Right lobe of liver (tissue), 6 donors: ENCODE measurements around the gene SEC14L2. TPM values are rescaled to one million over a fixed set of nuclear protein-coding genes. Genes with fewer than 3 reads are reported as not detected.
A peak's percentile ranks its signal among the peaks of the same experiment; 100 is the strongest.

ENCODE experiments used
- ATAC-seq, 4 donors: fragments of 200-7000 bp; cut with Tn5 transposase; one replicate each; pipeline ENCODE4 v1.9.1; 2020; ENCODE audit warnings: mild to moderate bottlenecking in 4 of 4, moderate library complexity in 4 of 4
- DNase-seq, 3 donors: peaks; one replicate each; pipeline ENCODE4 v3.0.0-alpha.2; 2020
- H3K27ac ChIP-seq, 3 donors: fragments of 200-600 bp; one replicate each; pipeline ENCODE4 v1.8.0; 2022
- H3K27me3 ChIP-seq, 2 donors: fragments of 200-600 bp; one replicate each; pipeline ENCODE4 v1.8.0; 2022
- H3K36me3 ChIP-seq, 4 donors: fragments of 200-600 bp; sonication (generic) in 1 of 4; one replicate each; pipeline versions ENCODE4 v1.5.1 to v1.8.0; 2017 to 2022; ENCODE audit warnings: control low read depth in 1 of 4
- H3K4me1 ChIP-seq, 4 donors: fragments of 200-600 bp; sonication (generic) in 1 of 4; one replicate each; pipeline versions ENCODE4 v1.5.1 to v1.8.0; 2017 to 2022; ENCODE audit warnings: control low read depth in 1 of 4
- H3K4me3 ChIP-seq, 3 donors: fragments of 200-600 bp; one replicate each; pipeline ENCODE4 v1.8.0; 2022
- H3K9me3 ChIP-seq, 4 donors: fragments of 200-600 bp; sonication (generic) in 1 of 4; one replicate each; pipeline versions ENCODE4 v1.5.1 to v1.8.0; 2017 to 2022; ENCODE audit warnings: control low read depth in 1 of 4
- CTCF ChIP-seq, 4 donors: fragments of 200-600 bp in 3 of 4; fragments of 450-650 bp in 1 of 4; IDR thresholded peaks; one replicate each; pipeline versions ENCODE4 v1.5.1 to v1.8.0; 2016 to 2022; ENCODE audit warnings: antibody characterized with exemption in 4 of 4, mild to moderate bottlenecking in 2 of 4
- POLR2A ChIP-seq: fragments of 450-650 bp; IDR thresholded peaks from one replicate; pipeline ENCODE4 v1.6.1; 2017; ENCODE audit warnings: antibody characterized with exemption, mild to moderate bottlenecking
- WGBS: methylation state at CpG from one replicate; pipeline ENCODE4 v1.1.6; 2018; ENCODE audit warnings: low coverage, low lambda C conversion rate; ENCODE audit not compliant: insufficient coverage; ENCODE audit errors: missing lambda C conversion rate; 5-methylcytosine and 5-hydroxymethylcytosine counted together
- intact Hi-C, 2 donors: fragments of 100-400 bp; cut with DNase I; formaldehyde crosslinking; loops; one replicate each; pipeline versions ENCODE4 v1.11.2 to v1.14.1; 2022
- small RNA-seq, 2 experiments: library from RNA; depleted of rRNA; stranded (forward); fragments of <200 nt; gene quantifications; one replicate each; pipeline ENCODE3, GENCODE V24; 2016
- total RNA-seq, 6 experiments: library from RNA; depleted of rRNA in 2 of 6; stranded (reverse); fragments of >200 nt in 2 of 6; fragmentation: NEBNext Ultra II Directional in 3 of 6; extraction: Animal tissue kit (Norgen Biotek cat#: 25700) in 3 of 6; gene quantifications; one replicate each; pipeline versions ENCODE4 v1.1.0 to v1.2.4, GENCODE V29; 2016 to 2023
- donor health status: DM: no; HTN: yes; CAD: no.
- donor health status: DM: no; HTN: no; CAD: no.
- donor health status: DM: no; HTN: no; CAD: no.
- donor health status: DM: no; HTN: yes; CAD: no.
- donor health status: DM: no; HTN: yes; CAD: no.

The SEC14L2 gene
- total RNA-seq, 6 experiments from 2014 or later: 42.7 to 240 (median 101) TPM

DNA sequence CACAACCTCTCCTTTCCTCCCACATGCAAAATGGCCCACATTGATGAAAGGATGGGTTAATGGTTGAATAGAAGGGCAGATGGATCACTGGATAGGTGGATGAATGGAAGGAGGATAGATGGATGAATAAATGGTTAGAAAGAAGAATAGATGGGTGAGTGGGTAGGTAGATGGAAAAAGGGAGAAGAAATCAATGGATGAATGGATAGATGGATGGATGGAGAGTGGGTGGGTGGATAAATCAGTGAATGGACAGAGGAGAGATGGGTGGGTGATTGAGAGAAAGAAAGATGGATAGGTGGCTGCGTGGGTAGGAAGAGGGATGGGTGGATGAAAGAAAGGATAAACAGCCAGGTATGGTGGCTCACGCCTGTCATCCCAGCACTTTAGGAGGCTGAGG lies 73.8 kb downstream of the SEC14L2 start:
- peaks cover 0 to 14% (median 6%) of the 10 kb centered on the region in 4 donors for H3K4me1 ChIP-seq
- no peak overlapping the region for H3K4me3 ChIP-seq
- intact Hi-C loops: loop anchor here in 1 of 2 donors (10.0 kb wide), 1 partner anchor 76 kb away; the partner anchor contains the start of gene SEC14L2
- H3K36me3 ChIP-seq: no peaks in the 10 kb centered on the region
- no peaks in the 10 kb centered on the region for H3K9me3 ChIP-seq
- no peaks in the 10 kb centered on the region for H3K27me3 ChIP-seq
- TF ChIP-seq CTCF (IDR thresholded peaks at IDR 0.05) (no peak), POLR2A (no peak)
- no peak overlapping the region for H3K27ac ChIP-seq
- WGBS: 94% methylated on average over 2 of the region's 2 CpGs
- ATAC-seq: no peak
- DNase-seq: no peak

GRCh38 chr22:30471616-30472318 lies 74.9 kb downstream of the SEC14L2 start, which contains the start of gene SEC14L3:
Gene SEC14L3 (minus strand): TSS chr22:30472017. CDS start chr22:30471958, 59 bp downstream.
- H3K27ac ChIP-seq: peak within 1 kb of the TSS in 1 of 3 donors; percentile 15
- no peaks in the 10 kb centered on the region for H3K9me3 ChIP-seq
- 7% methylated on average over 4 of the region's 13 CpGs for WGBS
- no peaks in the 10 kb centered on the region for H3K27me3 ChIP-seq
- DNase-seq: peak; percentile 54 to 90 (median 89)
- peak; percentile 75 to 87 (median 83) for ATAC-seq
- peaks cover 0 to 14% (median 6%) of the 10 kb centered on the region in 4 donors for H3K4me1 ChIP-seq
- no peaks in the 10 kb centered on the region for H3K36me3 ChIP-seq
- H3K4me3 ChIP-seq: no peak within 1 kb of the TSS
- TF ChIP-seq CTCF (IDR thresholded peaks at IDR 0.05): no peak
- no peak for TF ChIP-seq POLR2A
- intact Hi-C loops: loop anchor here in 1 of 2 donors (10.0 kb wide), 1 partner anchor 77 kb away; the partner anchor contains the start of gene SEC14L2

DNA sequence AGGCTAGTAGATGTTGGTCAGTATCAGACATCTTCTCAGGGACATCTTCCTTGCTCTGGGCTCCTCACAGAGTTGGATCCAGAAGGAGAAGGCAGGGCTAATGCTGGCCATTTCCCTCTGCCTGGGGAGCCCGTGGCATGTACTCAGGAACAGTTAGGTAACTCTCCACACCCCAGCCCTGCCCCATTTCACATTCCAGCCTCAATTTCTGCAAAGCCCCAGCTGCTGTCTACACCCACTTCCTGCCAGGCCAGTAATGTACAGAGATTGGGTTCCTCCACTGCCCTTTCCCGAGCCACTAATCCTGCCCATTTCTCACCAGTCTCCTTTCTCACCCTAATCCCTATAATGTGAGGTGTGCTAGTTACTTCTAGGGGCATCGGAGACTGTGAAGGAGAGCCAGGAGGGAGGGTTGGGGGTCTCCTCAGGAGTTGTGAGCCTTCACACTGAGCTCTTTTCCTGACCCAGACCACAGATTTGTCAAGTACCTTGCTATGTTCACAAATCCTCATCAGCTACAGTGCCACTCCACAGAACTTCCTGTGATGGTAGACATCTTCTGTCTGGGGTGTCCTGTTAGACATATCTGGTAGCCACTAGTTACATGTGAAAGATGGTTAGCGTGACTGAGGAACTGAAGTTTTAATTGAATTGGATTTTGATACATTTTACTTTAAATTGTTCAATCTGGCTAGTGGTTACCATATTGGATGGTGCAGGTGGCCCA lies 76.3 kb downstream of the SEC14L2 start:
- peaks cover 0 to 14% (median 6%) of the 10 kb centered on the region in 4 donors for H3K4me1 ChIP-seq
- no peaks in the 10 kb centered on the region for H3K9me3 ChIP-seq
- H3K36me3 ChIP-seq: no peaks in the 10 kb centered on the region
- DNase-seq: peak in 1 of 3 donors; percentile 22
- TF ChIP-seq POLR2A (no peak), CTCF (IDR thresholded peaks at IDR 0.05) (no peak)
- no peak for ATAC-seq
- H3K4me3 ChIP-seq: no peak overlapping the region
- intact Hi-C loops: loop anchor here in 1 of 2 donors (10.0 kb wide), 1 partner anchor 78 kb away; the partner anchor contains the start of gene SEC14L2
- H3K27me3 ChIP-seq: no peaks in the 10 kb centered on the region
- 71% methylated on average over 1 of the region's 4 CpGs for WGBS
- H3K27ac ChIP-seq: no peak overlapping the region

- no peak overlapping the region for H3K4me3 ChIP-seq
- no peaks in the 10 kb centered on the region for H3K36me3 ChIP-seq
- 95% methylated on average over 4 of the region's 4 CpGs for WGBS
- intact Hi-C loops: loop anchor here in 1 of 2 donors (10.0 kb wide), 1 partner anchor 79 kb away; the partner anchor contains the start of gene SEC14L2
- TF ChIP-seq POLR2A (no peak), CTCF (IDR thresholded peaks at IDR 0.05) (no peak)
- no peak overlapping the region for H3K27ac ChIP-seq
- peaks cover 0 to 14% (median 6%) of the 10 kb centered on the region in 4 donors for H3K4me1 ChIP-seq
- no peaks in the 10 kb centered on the region for H3K27me3 ChIP-seq
- ATAC-seq (no peak), DNase-seq (peak in 1 of 3 donors; percentile 19)
- H3K9me3 ChIP-seq: no peaks in the 10 kb centered on the region
These were observed 77.3 kb downstream of the SEC14L2 start for GRCh38 chr22:30474121-30474520.

Small RNA genes lying within 50 kb of the gene (small RNA-seq; reads per million reads assigned to genes)
- 0 reads per million in 2 experiments for gene AC004832.3
- 0 reads per million in 2 experiments for gene RNU6-564P

Other genes with a start within 250 kb of the SEC14L2 start
- 1 to 10 TPM in 3 of 6 experiments, under 1 TPM in 1, not detected in 2; 0.15 to 2.0 (median 1.6) TPM for gene LIF, start 150.3 kb upstream of the SEC14L2 start, total RNA-seq
- gene OSM, start 130.2 kb upstream of the SEC14L2 start, total RNA-seq: under 1 TPM in 4 of 6 experiments, not detected in 2; 0.10 to 0.75 (median 0.19) TPM
- gene CASTOR1, start 107.5 kb upstream of the SEC14L2 start, total RNA-seq: 1 to 10 TPM in 5 of 6 experiments, under 1 TPM in 1; 0.86 to 8.6 (median 4.0) TPM
- gene TBC1D10A, start 70.1 kb upstream of the SEC14L2 start, total RNA-seq: 10 to 100 TPM in 3 of 6 experiments, 1 to 10 TPM in 3; 6.6 to 12.6 (median 10.0) TPM
- 10 to 100 TPM; 42.6 to 72.8 (median 66.5) TPM for gene SF3A1, start 40.1 kb upstream of the SEC14L2 start, total RNA-seq
- gene CCDC157, start 40.0 kb upstream of the SEC14L2 start, total RNA-seq: 1 to 10 TPM in 3 of 6 experiments, under 1 TPM in 3; 0.54 to 2.9 (median 0.86) TPM
- 10 to 100 TPM in 1 of 6 experiments, 1 to 10 TPM in 5; 6.2 to 10.0 (median 7.4) TPM for gene RNF215, start 9.6 kb upstream of the SEC14L2 start, total RNA-seq
- gene MTFP1, start 28.8 kb downstream of the SEC14L2 start, total RNA-seq: 10 to 100 TPM in 3 of 6 experiments, 1 to 10 TPM in 3; 4.2 to 30.1 (median 9.1) TPM
- 1 to 10 TPM in 1 of 6 experiments, under 1 TPM in 3, not detected in 2; 0.31 to 1.1 (median 0.55) TPM for gene SEC14L3, start 75.0 kb downstream of the SEC14L2 start, total RNA-seq
- gene SEC14L4, start 108.7 kb downstream of the SEC14L2 start, total RNA-seq: 10 to 100 TPM in 5 of 6 experiments, 1 to 10 TPM in 1; 9.4 to 27.7 (median 17.9) TPM
- under 1 TPM in 5 of 6 experiments, not detected in 1; 0.06 to 0.39 (median 0.12) TPM for gene SEC14L6, start 149.7 kb downstream of the SEC14L2 start, total RNA-seq
- gene GAL3ST1, start 177.6 kb downstream of the SEC14L2 start, total RNA-seq: 1 to 10 TPM in 5 of 6 experiments, under 1 TPM in 1; 0.58 to 7.0 (median 3.3) TPM
- 10 to 100 TPM; 21.9 to 35.7 (median 31.4) TPM for gene PES1, start 194.9 kb downstream of the SEC14L2 start, total RNA-seq
- 10 to 100 TPM in 5 of 6 experiments, 1 to 10 TPM in 1; 8.9 to 14.6 (median 12.8) TPM for gene TCN2, start 210.2 kb downstream of the SEC14L2 start, total RNA-seq
- 1 to 10 TPM in 2 of 6 experiments, under 1 TPM in 4; 0.22 to 1.7 (median 0.48) TPM for gene SLC35E4, start 238.8 kb downstream of the SEC14L2 start, total RNA-seq